GM19324 (cell line): ENCODE measurements around the gene NXF3.
"Not testable (repeated sequence)": the region's sequence is repeated elsewhere in the genome, so short reads cannot be mapped to it uniquely, and the experiment has no call there.

Source experiments
- ATAC-seq: cut with Tn5 transposase; IDR thresholded peaks from one replicate; pipeline ENCODE4 v1.9.1; 2021; ENCODE audit warnings: mild to moderate bottlenecking, moderate library complexity; ENCODE audit not compliant: unreplicated experiment, low FRiP score

NXF3 gene, protein sequence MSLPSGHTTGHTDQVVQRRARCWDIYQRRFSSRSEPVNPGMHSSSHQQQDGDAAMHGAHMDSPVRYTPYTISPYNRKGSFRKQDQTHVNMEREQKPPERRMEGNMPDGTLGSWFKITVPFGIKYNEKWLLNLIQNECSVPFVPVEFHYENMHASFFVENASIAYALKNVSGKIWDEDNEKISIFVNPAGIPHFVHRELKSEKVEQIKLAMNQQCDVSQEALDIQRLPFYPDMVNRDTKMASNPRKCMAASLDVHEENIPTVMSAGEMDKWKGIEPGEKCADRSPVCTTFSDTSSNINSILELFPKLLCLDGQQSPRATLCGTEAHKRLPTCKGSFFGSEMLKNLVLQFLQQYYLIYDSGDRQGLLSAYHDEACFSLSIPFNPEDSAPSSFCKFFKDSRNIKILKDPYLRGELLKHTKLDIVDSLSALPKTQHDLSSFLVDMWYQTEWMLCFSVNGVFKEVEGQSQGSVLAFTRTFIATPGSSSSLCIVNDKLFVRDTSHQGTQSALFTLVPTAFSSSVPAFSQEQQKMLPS

DNA sequence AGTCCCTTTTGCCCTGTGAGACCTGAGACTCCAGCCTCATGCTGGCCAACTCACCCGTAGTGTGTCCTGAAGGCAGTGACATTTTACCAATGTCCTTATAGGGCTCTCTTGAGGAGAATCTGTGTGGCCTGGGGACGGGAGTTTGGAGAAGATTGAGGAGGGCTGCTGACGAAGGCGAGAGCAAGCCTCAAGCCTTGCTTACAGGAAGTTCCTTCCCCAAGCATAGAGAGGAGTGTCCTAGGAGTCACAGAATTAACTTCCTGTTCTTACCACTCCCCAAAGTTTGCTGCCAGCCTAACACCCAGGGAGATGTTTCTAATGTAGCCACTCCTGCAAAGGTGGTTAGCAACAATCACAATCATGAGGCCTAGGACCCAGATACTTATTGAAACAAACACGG lies at the start of gene NXF3:
NXF3 (minus strand) TSS at position 202 of the 400 bp plus-strand sequence; CDS start at position 82, 120 bp downstream.
- no peak for ATAC-seq

GRCh38 chrX:103136528-103136927 lies 43.6 kb upstream of the NXF3 start:
- not testable (repeated sequence) for ATAC-seq

- no peak for ATAC-seq
Observed at GRCh38 chrX:103124284-103124683, 31.3 kb upstream of the NXF3 start.

GRCh38 chrX:103120748-103121147 lies 27.8 kb upstream of the NXF3 start:
- no peak for ATAC-seq

DNA sequence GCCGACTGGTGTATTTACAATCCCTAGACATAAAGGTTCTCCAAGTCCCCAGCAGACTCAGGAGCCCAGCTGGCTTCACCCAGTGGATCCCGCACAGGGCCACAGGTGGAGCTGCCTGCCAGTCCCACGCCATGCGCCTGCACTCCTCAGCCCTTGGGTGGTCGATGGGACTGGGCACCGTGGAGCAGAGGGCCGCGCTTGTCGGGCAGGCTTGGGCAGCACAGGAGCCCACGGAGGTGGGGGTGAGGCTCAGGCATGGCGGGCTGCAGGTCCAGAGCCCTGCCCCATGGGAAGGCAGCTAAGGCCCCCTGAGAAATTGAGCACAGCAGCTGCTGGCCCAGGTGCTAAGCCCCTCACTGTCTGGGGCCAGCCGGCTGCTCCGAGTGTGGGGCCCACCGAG lies 24.0 kb upstream of the NXF3 start:
- ATAC-seq, result not testable (repeated sequence)

DNA sequence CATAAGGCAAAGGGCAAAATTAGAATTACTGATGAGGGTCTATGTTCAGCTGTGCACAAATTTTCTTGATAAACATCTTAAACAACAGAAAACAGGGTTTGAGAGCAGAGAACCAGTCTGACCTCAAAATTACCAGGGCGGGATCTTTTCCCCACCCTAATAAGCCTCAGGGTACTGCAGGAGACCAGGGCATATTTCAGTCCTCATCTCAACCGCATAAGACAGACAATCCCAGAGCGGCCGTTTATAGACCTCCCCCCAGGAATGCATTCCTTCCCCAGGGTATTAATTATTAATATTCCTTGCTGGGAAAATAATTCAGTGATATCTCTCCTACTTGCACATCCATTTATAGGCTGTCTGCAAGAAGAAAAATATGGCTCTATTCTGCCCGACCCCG lies 16.6 kb upstream of the NXF3 start:
- ATAC-seq, result not testable (repeated sequence)

GRCh38 chrX:103107836-103108235 lies 14.9 kb upstream of the NXF3 start:
- ATAC-seq, result no peak

GRCh38 chrX:103107227-103107737 lies 14.3 kb upstream of the NXF3 start:
- not testable (repeated sequence) for ATAC-seq

DNA sequence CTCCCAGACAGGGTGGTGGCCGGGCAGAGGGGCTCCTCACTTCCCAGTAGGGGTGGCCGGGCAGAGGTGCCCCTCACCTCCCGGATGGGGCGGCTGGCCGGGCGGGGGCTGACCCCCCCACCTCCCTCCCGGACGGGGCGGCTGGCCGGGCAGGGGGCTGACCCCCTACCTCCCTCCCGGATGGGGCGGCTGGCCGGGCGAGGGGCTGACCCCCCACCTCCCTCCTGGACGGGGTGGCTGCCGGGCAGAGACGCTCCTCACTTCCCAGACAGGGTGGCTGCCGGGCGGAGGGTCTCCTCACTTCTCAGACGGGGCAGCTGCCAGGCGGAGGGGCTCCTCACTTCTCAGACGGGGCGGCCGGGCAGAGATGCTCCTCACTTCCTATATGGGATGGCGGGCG lies 11.4 kb upstream of the NXF3 start:
- ATAC-seq, result not testable (repeated sequence)

GRCh38 chrX:103103866-103104265 lies 10.9 kb upstream of the NXF3 start:
- ATAC-seq, result not testable (repeated sequence)

GRCh38 chrX:103101299-103102042 lies 8.5 kb upstream of the NXF3 start:
- no peak for ATAC-seq

DNA sequence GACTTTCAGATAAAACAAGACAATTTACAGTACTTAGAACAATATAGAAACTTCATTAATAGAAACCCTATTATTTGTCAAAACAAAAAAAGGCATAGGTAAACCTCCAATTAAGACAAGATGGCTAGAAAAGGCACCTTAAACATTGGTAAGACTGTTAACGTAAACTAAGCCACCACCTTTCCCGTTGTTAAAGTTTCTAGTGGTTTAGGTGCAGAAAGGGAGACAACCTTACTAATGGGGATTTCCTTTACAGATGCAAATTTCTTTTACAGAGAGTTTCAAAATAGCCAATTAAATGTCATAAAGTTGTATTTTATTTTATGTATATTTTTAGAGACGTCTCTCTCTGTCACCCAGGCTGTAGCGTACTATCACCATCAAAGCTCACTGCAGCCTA lies 7.5 kb upstream of the NXF3 start:
- no peak for ATAC-seq

DNA sequence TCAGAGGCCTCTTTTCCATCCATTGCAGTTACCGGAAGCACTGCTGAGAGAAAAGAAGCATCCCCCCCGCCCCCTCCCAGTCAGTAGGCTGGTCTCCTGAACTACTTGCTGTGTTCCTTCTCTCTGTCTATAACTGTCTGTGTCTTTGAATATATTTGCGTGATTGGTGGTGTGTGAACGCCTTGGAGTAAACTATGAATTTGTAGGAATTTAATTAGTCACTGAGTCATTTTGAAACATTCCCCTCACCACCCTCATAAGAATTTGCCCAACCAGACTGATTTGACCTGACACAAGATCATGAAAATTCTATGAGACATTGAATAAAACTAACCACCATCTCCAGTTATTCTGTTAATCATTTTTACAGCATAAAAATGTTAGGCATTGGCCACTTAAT lies 6.7 kb upstream of the NXF3 start:
- no peak for ATAC-seq

DNA sequence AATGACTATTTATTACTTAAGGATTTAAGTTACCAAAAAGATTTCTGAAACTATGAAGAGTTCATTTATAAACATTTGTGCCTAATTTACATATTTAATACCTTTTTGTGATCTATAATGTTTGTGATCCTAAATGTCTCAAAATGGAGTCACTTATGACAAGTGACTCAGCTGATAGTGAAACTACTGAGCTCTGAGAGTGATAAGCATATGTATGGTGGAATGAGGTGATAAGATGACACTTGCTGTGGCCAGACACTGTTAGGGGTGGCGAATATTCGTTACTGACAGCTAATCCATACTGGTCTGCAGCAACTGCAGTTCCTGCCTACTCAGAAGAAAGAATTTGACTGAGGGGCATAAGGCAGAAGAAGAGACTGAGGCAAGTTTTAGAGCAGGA lies 5.5 kb upstream of the NXF3 start:
- no peak for ATAC-seq

- no peak for ATAC-seq
Observed at GRCh38 chrX:103081051-103081450, 11.9 kb downstream of the NXF3 start.

DNA sequence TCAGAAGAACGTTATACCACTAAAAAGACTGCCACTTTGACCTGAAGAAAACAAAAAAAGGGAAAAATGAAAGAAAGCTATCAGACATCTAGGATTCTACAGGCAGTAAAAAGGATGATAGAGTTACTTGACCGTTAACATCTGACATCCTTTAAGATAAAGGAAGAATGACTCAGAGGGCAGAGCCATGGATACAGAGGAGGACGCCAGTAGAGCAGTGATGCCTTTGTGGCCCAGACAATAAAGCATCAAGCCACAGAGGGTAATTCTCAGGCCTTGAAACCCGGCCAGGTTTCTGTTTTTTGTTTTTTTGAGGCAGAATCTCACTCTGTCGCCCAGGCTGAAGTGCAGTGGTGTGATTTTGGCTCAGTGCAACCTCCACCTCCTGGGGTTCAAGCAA lies 19.5 kb downstream of the NXF3 start:
- no peak for ATAC-seq

DNA sequence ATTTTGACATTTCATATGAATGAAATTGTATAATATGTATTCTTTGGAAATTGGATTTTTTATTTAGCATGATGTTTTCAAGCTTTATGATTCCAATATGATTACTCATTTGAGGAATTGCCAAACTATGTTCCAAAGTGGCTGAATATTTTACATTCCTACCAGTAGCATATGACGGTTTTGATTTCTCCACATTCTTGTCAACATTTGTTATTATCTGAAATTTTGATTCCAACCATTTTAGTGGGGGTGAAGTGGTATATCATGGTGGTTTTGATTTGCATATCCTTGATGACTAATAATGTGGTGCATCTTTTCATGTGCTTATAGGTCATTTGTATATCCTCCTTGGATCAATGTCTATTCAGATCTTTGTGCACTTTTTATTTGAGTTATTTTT lies 26.3 kb downstream of the NXF3 start:
- no peak for ATAC-seq

DNA sequence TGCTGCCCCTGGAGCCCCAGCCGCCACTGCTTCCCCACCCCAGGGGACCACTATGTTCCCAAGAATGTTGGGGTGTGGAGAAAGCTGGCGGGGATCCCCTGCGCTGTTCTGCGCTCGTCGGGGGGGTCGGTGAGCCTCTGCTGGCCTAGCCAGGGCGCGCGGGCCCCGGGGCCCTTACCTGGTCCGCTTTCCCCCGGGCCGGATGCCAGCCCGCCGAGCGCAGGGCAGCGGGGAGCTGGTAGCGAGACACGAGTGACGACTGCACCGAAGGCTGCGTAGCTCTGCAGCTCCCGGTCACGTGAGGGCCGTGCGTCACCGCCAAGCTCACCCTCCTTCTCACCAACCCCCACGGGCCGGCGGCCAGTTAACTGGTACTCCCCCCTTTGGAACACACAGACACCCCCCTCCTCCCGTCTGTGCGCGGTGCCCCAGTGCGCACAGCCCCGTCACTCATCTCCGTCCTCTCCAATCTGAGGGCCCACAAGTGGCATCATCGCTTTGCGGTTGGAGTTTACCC lies 29.0 kb downstream of the NXF3 start, which contains the start of gene BEX1:
BEX1 (minus strand) TSS at position 254 of the 517 bp plus-strand sequence. CDS start 897 bp downstream, outside the sequence.
- ATAC-seq, result no peak

GRCh38 chrX:103063191-103063845 lies 29.6 kb downstream of the NXF3 start:
- ATAC-seq, result no peak

- no peak for ATAC-seq
Observed at GRCh38 chrX:103061486-103061885, 31.5 kb downstream of the NXF3 start.
